Activated CD4-positive, alpha-beta T cell treated with anti-CD3 and anti-CD28 coated beads for 4 hours (primary cell): Measurements from ENCODE around the gene SLC35A5.

ENCODE experiments used
- DNase-seq, 2 donors: peaks; one replicate each; pipeline ENCODE4 v3.0.0-alpha.2; 2020

Gene SLC35A5

DNA sequence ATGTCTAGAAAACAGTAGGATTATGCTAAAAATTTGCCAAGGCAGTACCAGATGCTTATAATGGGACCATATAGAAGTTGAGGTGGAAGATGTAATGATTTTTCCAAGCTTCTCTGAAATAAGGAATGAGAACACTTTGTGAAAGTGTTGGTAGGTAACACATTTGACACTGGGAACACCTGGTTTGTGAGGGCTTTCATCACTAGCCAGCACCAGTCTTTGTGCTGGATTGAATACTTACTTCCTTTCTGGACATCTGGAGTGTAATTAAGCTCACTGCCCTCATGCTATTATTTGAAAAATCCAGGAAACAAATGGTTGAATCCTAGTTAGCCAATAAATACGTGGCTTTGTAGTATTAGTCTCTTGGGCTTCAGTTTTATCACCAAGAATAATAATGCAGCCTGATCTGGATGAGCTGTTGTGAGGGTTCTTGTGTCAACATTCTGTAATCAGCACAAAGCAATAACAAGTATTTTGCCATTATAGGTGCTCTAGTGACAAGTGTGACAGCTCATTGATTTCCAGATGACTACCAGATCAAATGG, 66.1 kb downstream of the SLC35A5 start:
- no peak for DNase-seq

DNA sequence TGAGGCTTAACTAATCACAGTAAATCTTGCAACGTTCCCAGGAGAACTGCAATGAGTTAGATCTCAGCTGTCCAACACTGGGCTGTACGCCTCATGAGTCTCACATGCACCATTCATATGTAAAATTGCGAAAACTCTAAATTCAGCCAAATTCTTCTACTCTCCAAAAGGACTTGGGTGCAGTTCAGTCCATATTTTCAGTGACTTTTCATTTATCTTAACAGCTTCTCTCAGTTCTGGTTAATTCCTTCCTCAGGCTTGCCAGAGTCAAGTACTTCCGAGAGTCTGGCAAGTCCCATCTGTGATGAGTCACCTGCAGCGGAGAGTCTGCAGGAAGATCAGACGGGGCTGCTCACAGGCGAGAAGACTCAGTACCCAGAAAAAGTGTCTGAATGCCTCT, 67.6 kb downstream of the SLC35A5 start:
- peak; percentile 17 to 21 for DNase-seq

- no peak for DNase-seq
Measured at GRCh38 chr3:112631257-112631656, 69.4 kb downstream of the SLC35A5 start.

- DNase-seq: no peak
Measured at GRCh38 chr3:112632596-112632995, 70.8 kb downstream of the SLC35A5 start.

DNA sequence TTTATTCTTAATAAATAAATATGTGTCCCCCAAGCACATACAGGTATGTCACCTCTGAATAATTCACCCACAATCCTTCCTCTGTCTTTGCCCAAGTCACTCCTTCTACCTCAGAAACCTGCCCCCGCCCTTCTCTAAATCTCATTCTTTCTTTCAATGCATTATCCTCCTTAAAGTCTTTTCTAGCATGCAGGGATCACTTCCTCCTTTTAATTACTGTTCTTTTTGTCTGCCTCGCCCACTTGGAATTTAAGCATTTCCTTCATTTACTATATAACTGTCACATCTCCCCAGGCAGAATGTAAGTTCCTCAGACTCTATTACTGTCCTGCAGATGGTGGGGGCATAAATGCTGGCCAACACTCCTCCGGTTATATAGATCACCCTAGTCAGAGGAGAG, 71.3 kb downstream of the SLC35A5 start:
- no peak for DNase-seq

DNA sequence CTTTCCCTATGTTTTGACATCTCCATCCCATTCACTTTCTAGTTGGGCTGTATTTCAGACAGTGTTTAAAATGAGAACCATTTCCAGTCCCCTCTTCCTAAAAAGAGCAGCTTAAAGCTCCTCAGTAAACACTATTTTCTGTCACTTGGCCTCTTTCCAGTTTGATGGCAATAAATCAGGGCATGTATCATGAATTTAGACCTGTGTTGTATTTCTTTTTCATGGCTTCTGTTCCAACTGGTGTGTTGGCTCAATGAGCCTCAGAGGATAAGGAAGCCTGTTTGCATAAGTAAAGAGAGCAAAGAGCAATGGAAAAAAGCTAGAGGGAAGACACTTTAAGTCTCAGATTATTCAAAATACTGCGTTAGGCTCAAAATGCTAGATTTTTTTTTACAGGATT, 71.9 kb downstream of the SLC35A5 start:
- no peak for DNase-seq

DNA sequence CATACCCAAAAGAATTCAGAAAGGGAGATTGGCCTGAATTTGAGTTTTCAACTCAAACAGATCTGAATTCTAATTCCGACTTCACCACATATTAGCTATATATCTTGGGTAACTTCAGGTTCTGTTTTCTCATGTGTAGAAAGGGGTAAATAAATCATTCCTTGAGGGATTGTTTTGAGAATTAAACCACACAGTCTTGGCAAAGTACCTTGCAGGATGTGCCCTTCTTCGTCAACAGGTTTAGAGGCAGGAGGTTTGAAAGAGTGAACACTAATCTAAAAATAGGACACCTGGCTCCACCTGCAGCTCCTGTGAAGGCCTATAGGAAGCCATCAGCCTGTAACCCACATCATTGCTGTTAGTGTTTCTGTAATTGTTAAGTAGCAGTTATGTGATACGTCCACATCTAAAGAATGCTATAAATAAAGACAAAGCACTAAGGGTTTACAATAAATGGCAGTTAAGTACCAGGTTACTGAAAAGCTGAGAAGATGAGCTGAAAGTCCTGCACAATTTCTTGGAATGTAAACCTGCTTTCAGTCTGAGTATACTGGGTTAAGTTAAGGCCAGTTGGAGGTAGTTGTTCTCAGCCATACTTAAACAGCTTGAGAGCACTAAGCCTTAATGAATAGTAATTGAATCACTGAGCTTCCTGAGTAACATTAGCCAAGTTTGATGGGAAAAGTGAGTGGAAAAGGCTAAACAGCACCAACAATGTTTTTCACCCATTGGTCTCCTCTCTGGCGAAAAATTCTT, 73.1 kb downstream of the SLC35A5 start:
- DNase-seq: no peak
